GM21360 (cell line): ENCODE measurements around the gene PAXX.

Experiments used
- ATAC-seq: cut with Tn5 transposase; IDR thresholded peaks from one replicate; pipeline ENCODE4 v1.9.1; 2021; ENCODE audit warnings: mild to moderate bottlenecking, moderate library complexity; ENCODE audit not compliant: unreplicated experiment

The PAXX gene

DNA sequence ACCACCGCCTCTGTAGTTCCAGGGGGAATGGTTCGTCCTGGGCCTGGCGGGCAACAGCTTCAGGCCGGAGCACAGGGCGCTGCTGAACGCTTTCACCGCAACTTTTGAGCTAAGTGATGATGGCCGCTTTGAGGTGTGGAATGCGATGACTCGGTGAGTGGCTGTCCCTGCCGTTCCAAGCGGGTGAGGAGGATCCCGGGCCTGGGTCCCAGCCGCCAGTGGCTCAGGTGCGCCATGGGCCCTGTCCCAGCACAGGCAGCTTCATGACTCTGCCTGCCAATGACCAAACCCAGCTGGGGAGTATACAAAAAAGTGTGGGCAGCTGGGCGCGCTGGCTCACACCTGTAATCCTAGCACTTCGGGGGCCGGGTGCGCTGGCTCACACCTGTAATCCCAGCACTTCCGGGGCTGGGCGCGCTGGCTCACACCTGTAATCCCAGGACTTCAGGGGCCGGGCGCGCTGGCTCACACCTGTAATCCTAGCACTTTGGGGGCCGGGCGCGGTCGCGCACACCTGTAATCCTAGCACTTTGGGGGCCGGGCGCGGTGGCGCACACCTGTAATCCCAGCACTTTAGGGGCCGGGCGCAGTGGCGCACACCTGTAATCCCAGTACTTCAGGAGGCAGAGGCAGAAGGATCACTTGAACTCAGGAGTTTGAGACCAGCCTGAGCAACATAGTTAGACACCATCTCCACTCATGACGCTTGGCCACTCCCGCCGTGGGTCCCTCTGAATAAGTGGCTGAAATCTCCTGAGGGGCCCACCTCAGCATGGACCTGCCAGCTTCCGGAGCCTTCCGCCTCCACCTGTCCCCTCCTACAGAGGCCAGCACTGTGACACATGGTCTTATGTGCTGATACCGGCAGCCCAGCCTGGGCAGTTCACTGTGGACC is 39.1 kb upstream of the PAXX start:
- no peak for ATAC-seq

- no peak for ATAC-seq
Measured at GRCh38 chr9:136953771-136954269, 38.4 kb upstream of the PAXX start.

DNA sequence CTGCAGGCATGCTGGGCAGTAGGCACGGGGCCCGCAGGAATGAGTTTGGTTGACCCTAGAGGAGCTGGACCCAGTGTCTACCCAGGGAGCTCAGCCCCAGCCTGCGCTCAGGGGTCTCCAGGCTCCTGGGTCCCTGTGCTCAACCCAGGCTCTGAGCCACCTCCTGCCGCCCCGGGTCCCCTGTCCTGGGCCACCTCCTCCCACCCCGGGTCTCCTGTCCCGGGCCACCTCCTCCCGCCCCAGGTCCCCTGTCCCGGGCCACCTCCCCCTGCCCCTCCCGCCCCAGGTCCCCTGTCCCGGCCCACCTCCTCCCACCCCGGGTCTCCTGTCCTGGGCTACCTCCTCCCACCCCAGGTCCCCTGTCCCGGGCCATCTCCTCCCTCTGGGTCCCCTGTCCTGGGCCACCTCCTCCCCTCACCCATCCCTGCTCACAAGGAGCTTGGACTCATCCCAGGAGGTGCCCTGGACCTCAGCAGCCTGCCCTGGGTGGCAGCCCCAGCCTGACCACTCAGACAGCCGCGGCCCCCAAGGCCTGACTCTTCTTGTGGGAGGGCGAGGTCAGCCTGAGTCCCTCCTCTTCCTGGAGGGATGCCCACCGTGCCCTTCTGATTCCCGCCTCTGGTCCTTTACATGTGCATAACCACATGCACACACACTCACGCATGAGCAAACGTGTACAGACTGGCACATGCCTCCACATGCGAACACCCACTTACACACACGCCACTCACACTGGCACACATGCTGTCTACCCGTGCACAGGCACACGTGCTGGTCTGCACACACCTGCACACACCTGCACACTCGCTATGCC is 37.7 kb upstream of the PAXX start:
- no peak for ATAC-seq

- no peak for ATAC-seq
Measured at GRCh38 chr9:136955202-136955942, 36.9 kb upstream of the PAXX start.

- ATAC-seq = no peak
Measured at GRCh38 chr9:136955943-136956335, 36.3 kb upstream of the PAXX start.

GRCh38 chr9:136956604-136957003 is 35.6 kb upstream of the PAXX start:
- no peak for ATAC-seq

GRCh38 chr9:136957461-136957860 is 34.8 kb upstream of the PAXX start:
- ATAC-seq = no peak

GRCh38 chr9:136957901-136958300 is 34.3 kb upstream of the PAXX start:
- ATAC-seq = no peak

DNA sequence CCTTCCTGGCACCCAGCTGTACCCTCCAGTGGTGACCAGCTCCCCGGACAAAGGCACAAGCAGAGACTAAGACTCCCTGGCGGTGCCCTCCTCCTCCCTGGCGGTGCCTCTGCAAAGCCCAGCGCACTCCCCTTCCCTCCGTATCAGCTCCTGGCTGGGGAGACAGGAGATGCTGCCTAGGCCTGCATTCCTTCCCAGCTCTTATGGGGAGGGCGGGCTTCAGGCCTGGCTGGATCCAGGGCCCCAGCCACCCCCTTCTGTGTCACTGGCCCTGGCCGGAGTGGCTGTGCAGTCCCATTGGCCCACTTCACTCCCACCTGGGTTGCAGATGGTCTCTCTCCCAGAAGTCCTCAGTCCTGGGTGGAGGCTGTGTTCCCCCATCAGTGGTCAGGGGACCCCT is 33.7 kb upstream of the PAXX start:
- no peak for ATAC-seq

- ATAC-seq = no peak
Measured at GRCh38 chr9:136958898-136959850, 33.0 kb upstream of the PAXX start.

GRCh38 chr9:136960212-136960937 is 31.8 kb upstream of the PAXX start:
- no peak for ATAC-seq

GRCh38 chr9:136960938-136961275 is 31.3 kb upstream of the PAXX start:
- ATAC-seq = no peak

- ATAC-seq = no peak
Measured at GRCh38 chr9:136961279-136962065, 30.8 kb upstream of the PAXX start.

GRCh38 chr9:136962163-136962562 is 30.1 kb upstream of the PAXX start:
- ATAC-seq = no peak

- ATAC-seq = no peak
Measured at GRCh38 chr9:136962701-136963248, 29.4 kb upstream of the PAXX start.

GRCh38 chr9:136963341-136963740 is 28.9 kb upstream of the PAXX start:
- ATAC-seq = no peak

DNA sequence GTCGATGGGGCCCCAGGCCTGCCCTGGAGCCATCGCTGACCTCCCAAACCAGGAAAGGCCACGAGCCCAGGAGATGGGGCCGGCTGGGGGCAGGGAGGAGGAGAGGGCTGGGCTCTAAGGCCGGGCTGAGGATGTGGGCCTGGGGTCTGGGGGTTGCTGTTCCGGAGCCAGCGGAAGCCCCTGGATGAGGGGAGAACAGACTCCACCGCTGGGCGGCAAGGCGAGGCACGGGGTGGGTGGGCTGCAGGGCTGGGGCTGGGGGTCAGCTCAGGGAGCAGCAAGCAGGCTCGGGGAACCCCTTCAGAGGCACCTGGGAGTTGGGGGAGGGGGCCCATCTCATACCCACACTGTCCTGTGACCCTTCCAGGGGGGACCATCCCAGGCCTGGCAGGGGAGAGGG is 28.5 kb upstream of the PAXX start:
- ATAC-seq = no peak

DNA sequence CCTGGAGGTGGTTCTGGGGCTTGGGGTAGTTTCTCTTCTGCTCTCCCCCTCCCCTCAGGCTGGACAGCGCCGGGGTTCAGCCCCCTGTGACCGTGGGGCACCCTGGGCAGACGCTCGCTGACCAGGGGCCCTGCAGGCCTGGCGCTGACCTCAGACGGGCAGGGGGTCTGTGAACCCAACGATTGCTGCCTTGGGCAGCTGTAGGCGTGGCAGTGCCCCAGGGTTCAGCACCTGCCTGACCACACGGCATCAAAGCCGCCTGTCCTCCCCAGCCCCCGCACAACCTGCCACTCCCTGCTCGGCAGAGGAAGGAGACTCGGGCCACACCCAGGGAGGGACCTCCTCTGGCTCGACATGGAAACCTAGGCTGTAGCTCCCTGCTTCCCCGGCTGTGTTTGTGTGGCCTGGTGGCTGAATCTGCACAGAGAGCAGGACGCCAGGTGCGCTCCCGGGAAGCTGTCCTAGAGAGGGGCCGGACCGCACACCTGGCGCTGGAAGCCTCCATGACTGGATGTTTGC is 28.0 kb upstream of the PAXX start:
- ATAC-seq = no peak
